Neutrophil (primary cell): Measurements from ENCODE around the gene BICDL1.

Experiments
- H3K27ac ChIP-seq: fragments of 200-600 bp; sonication (generic); 2 replicates; pipeline ENCODE4 v1.5.1; 2016; ENCODE audit warnings: mild to moderate bottlenecking, moderate library complexity
- H3K27me3 ChIP-seq: fragments of 200-600 bp; sonication (generic); 2 replicates; pipeline ENCODE4 v1.6.0; 2016; ENCODE audit warnings: mild to moderate bottlenecking
- H3K36me3 ChIP-seq: fragments of 200-600 bp; sonication (generic); 2 replicates; pipeline ENCODE4 v1.5.1; 2017
- H3K4me1 ChIP-seq, 2 experiments: fragments of 200-600 bp in 1 of 2; sonication (generic) in 1 of 2; 1 replicate in 1 of 2; 2 replicates in 1 of 2; pipeline versions ENCODE4 v1.5.1 to v1.6.1; 2013 to 2016; ENCODE audit warnings: low read depth in 1 of 2, low read length in 1 of 2, mild to moderate bottlenecking in 1 of 2, moderate library complexity in 1 of 2; ENCODE audit not compliant: control insufficient read depth in 1 of 2, insufficient read depth in 1 of 2
- H3K4me3 ChIP-seq, 2 experiments: fragments of 200-600 bp in 1 of 2; sonication (generic) in 1 of 2; 1 replicate in 1 of 2; 2 replicates in 1 of 2; pipeline ENCODE4 v1.5.1; 2013 to 2016; ENCODE audit warnings: low read depth in 1 of 2, low read length in 1 of 2, mild to moderate bottlenecking in 1 of 2, moderate library complexity in 1 of 2
- H3K9me3 ChIP-seq: fragments of 200-600 bp; sonication (generic); 2 replicates; pipeline ENCODE4 v1.5.1; 2016
- TF ChIP-seq, protein P1 (sequence below): fragments of 200-600 bp; sonication (generic); IDR thresholded peaks from 2 replicates; pipeline ENCODE4 v1.5.1; 2016; ENCODE audit warnings: antibody characterized with exemption

Gene BICDL1

GRCh38 chr12:120101617-120102016 is 112.6 kb downstream of the BICDL1 start:
- Histone ChIP-seq H3K27me3 (no peaks in the 10 kb centered on the region), H3K4me1 (peaks cover 8% of the 10 kb centered on the region in 2 experiments), H3K36me3 (peaks cover 92% of the 10 kb centered on the region), H3K4me3 (no peak overlapping the region), H3K9me3 (no peaks in the 10 kb centered on the region), H3K27ac (no peak overlapping the region)
- TF ChIP-seq, protein P1, sequence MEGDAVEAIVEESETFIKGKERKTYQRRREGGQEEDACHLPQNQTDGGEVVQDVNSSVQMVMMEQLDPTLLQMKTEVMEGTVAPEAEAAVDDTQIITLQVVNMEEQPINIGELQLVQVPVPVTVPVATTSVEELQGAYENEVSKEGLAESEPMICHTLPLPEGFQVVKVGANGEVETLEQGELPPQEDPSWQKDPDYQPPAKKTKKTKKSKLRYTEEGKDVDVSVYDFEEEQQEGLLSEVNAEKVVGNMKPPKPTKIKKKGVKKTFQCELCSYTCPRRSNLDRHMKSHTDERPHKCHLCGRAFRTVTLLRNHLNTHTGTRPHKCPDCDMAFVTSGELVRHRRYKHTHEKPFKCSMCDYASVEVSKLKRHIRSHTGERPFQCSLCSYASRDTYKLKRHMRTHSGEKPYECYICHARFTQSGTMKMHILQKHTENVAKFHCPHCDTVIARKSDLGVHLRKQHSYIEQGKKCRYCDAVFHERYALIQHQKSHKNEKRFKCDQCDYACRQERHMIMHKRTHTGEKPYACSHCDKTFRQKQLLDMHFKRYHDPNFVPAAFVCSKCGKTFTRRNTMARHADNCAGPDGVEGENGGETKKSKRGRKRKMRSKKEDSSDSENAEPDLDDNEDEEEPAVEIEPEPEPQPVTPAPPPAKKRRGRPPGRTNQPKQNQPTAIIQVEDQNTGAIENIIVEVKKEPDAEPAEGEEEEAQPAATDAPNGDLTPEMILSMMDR, result no peak

DNA sequence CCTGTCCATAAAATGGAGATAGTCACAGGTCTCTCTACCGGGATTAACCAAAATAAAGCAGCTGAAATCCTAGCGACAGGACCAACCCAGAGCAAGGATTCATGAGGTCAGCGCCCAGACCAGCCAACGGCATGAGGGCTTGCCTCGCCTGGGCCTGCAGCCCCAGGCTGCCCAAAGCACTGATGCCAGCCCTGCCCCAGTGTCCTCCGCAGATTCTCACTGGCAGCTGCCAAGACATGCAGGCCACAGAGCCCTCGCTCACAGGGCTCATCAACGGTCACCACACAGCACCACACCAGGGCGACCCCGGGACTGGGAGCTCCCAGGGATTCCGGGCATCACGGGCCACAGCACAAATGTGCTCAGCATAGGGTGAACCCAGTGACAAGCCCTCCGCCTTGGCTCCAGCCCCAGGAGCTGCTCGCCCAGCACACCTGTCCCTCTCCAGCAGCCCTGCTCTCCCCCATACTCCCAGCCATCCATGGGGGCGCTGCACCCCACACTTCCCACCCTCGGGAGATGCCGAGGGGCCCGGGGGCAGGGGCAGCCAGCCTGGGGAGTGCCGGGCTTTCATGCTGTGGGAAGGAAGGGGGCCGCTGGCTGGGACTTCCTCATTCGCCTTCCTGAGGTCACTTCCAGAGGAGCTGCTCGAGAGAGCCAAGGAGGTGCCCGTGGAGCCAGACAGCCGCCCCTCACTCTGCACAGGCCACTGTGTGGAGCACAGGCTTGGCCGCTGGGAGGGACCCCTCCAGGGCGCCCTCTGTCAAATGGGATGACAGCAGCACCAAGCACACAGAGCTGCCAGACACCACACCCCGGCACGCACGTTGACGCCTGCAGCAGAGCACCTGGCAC is 113.4 kb downstream of the BICDL1 start:
- Histone ChIP-seq H3K36me3 (peaks cover 92% of the 10 kb centered on the region), H3K9me3 (no peaks in the 10 kb centered on the region), H3K27ac (peak overlapping the region; percentile 15), H3K27me3 (no peaks in the 10 kb centered on the region), H3K4me1 (peaks cover 8% of the 10 kb centered on the region in 2 experiments), H3K4me3 (no peak overlapping the region)
- TF ChIP-seq, protein P1, result no peak

- TF ChIP-seq, protein P1, result no peak
- H3K27ac ChIP-seq, result peak overlapping the region; percentile 15
These were observed 114.0 kb downstream of the BICDL1 start for GRCh38 chr12:120103044-120103338.

GRCh38 chr12:120103371-120103770 is 114.3 kb downstream of the BICDL1 start:
- Histone ChIP-seq H3K36me3 (peaks cover 91% of the 10 kb centered on the region), H3K27ac (no peak overlapping the region), H3K4me3 (no peak overlapping the region), H3K4me1 (peaks cover 8% of the 10 kb centered on the region in 2 experiments), H3K27me3 (no peaks in the 10 kb centered on the region), H3K9me3 (no peaks in the 10 kb centered on the region)
- TF ChIP-seq, protein P1, result no peak

More at GRCh38 chr12:120103044-120103338, 114.0 kb downstream of the BICDL1 start:
- H3K9me3 ChIP-seq, result no peaks in the 10 kb centered on the region
- H3K4me3 ChIP-seq, result no peak overlapping the region
- H3K4me1 ChIP-seq, result peaks cover 8% of the 10 kb centered on the region in 2 experiments
- H3K27me3 ChIP-seq, result no peaks in the 10 kb centered on the region
- H3K36me3 ChIP-seq, result peaks cover 91% of the 10 kb centered on the region

DNA sequence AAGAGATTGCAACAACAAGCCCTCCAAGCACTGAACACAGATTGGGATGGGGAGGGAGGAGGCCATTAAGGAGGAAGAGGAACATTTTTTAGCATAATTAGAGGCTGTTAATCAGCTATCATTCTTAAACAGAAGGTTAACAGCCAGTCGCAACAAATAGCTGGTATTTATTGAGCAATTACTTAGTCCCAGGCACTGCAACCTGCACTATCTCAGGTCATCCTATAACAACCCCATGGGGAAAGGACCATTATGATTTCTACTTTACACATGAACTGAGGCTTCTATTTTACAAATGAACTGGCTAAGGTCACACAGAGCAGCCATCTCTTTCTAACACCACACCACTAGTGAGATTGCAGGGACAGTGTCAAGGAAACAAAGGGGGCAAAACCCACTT is 117.1 kb downstream of the BICDL1 start:
- Histone ChIP-seq H3K4me1 (peaks cover 23 to 24% of the 10 kb centered on the region in 2 experiments), H3K27ac (no peak overlapping the region), H3K4me3 (no peak overlapping the region), H3K36me3 (peaks cover 66% of the 10 kb centered on the region), H3K27me3 (no peaks in the 10 kb centered on the region), H3K9me3 (no peaks in the 10 kb centered on the region)
- TF ChIP-seq, protein P1, result no peak
